AG04449 (cell line): Measurements from ENCODE around the gene ZNF19.

Experiments
- CTCF ChIA-PET: fragments of 350-600 bp; formaldehyde crosslinking; extraction: SDS; loops from one replicate; lab custom pipeline; 2021; ENCODE audit warnings: antibody characterized with exemption; lab: Yijun Ruan, JAX
- POLR2A ChIA-PET: fragments of 400-600, 350-600 bp; formaldehyde crosslinking; extraction: SDS; loops from one replicate; lab custom pipeline; 2020; ENCODE audit warnings: antibody characterized with exemption, inconsistent platforms; lab: Yijun Ruan, JAX
- DNase-seq: peaks from one replicate; pipeline ENCODE4 v3.0.0-alpha.2; 2010; ENCODE audit warnings: low read depth, low spot score
- H3K4me3 ChIP-seq: 2 replicates; pipeline ENCODE4 v1.5.1; 2011; ENCODE audit warnings: low read depth, mild to moderate bottlenecking, control low read depth, low read length
- CTCF ChIP-seq: IDR thresholded peaks from one replicate; pipeline ENCODE4 v1.5.1; 2011; ENCODE audit warnings: mild to moderate bottlenecking, moderate library complexity, low read length, control low read depth, inconsistent platforms; ENCODE audit not compliant: insufficient read depth; ENCODE audit errors: missing control alignments

Gene ZNF19

GRCh38 chr16:71526111-71526631 lies 37.0 kb upstream of the ZNF19 start, which contains the start of gene CHST4:
Gene CHST4, plus strand, starts transcription at chr16:71526426. Its CDS starts 10,252 bp downstream, at chr16:71536678.
- ChIA-PET POLR2A (no interaction called here), CTCF (interaction anchor here (1.0 to 3.2 kb wide), 5 partner anchors 13 to 113 kb away, joined by 3 to 18 read pairs (median 8); no protein-coding TSS in a partner anchor)
- DNase-seq: no peak
- TF ChIP-seq CTCF: no peak
- H3K4me3 ChIP-seq: peak within 1 kb of the TSS; percentile 12; the same call in 1 of the 2 replicates

DNA sequence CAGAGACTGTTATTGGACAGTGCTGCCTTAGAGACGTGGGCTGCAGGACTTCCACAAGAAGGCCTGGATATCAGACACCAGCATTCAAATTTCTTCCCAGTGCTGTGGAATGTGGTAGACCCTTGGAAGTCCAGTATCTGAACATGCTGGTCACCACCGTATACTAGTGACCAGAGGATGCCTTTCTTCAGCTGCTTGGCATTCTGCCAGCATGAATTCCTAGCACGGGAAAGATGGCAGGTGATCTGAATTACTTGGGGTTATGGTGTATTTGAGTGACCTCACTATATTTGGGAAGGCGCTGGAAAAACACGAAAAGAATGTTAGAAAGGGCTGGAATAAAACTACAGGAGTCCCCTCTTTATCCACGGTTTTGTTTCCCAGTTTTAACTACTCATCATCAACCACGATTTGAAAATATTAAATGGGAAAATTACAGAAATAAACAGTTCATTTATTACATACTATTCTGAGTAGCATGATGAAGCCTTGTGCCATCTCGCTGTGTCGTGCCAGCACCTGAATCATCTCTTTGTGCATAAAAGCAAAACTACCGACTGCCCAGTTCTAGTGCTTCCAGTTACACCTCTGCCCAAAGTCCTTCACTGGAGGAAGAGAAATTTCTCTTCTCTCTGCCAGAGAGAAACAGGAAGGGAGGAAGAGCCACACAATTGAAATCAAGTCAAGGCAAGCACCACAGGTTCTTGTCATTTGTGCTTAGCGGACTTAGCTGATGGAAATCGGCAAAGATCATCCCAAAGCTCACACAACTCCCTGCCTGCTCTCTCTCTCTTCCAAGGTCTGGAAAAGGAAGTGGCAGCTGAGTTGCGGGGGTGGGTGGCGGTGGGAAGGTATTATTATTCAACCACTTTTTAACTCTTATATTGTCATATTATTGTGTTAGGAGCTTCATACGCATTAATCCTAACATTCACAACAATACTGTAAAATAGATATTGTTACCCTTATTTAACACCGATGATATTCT lies 35.7 kb upstream of the ZNF19 start:
- no peak for DNase-seq
- no peak overlapping the region for H3K4me3 ChIP-seq
- no peak for TF ChIP-seq CTCF
- POLR2A ChIA-PET: no interaction called here
- CTCF ChIA-PET: interaction anchor here (0.6 to 3.2 kb wide), 3 partner anchors 14 to 23 kb away, joined by 3 to 18 read pairs (median 3); no protein-coding TSS in a partner anchor

DNA sequence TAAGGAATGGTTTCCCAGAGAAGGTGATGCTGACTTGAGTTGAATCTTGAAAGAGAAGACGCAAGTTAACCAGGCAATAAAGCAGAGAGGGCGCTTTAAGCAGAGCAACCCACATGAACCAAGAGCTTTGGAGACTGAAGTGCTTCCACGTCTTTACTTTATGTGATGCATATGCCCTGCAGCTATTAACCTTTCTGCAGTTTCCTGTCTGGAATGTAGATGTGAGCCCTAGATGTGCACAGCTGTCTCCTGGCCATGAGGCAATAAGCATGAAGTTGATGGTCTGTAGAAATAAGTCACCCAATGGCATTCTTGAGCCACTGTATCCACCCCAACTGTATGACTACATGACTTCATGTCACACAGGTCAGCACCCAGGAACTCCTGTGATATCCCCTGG lies 31.4 kb upstream of the ZNF19 start:
- H3K4me3 ChIP-seq: no peak overlapping the region
- no peak for DNase-seq
- no peak for TF ChIP-seq CTCF
- CTCF ChIA-PET: interaction anchor here (1.1 kb wide), 1 partner anchor 21 kb away, joined by 4 read pairs; no protein-coding TSS in a partner anchor
- POLR2A ChIA-PET: no interaction called here

GRCh38 chr16:71515026-71515425 lies 25.9 kb upstream of the ZNF19 start:
- H3K4me3 ChIP-seq: no peak overlapping the region
- no peak for DNase-seq
- CTCF ChIA-PET: no interaction called here
- TF ChIP-seq CTCF: no peak
- POLR2A ChIA-PET: no interaction called here

DNA sequence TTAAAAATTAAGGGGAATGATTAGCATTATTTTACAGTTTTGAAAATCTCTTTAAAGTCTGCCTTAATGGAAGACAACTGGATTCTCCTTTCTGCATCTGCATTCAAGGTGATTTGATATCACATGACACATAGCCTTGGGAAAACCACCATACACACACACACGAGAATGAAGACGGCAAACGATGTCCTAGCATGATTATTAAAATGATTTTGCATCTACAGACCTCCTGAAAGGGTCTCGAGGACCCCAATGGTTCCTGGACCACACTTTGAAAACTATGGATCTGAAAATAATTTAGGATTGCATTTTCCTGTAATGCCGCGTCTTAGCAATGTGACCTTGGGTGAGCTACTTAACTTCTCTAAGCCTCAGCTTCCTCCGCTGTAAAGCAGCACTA lies 25.4 kb upstream of the ZNF19 start:
- no peak for TF ChIP-seq CTCF
- CTCF ChIA-PET: interaction anchor here (1.4 to 1.8 kb wide), 2 partner anchors 15 to 101 kb away, joined by 4 to 5 read pairs; no protein-coding TSS in a partner anchor
- POLR2A ChIA-PET: no interaction called here
- DNase-seq: no peak
- no peak overlapping the region for H3K4me3 ChIP-seq

DNA sequence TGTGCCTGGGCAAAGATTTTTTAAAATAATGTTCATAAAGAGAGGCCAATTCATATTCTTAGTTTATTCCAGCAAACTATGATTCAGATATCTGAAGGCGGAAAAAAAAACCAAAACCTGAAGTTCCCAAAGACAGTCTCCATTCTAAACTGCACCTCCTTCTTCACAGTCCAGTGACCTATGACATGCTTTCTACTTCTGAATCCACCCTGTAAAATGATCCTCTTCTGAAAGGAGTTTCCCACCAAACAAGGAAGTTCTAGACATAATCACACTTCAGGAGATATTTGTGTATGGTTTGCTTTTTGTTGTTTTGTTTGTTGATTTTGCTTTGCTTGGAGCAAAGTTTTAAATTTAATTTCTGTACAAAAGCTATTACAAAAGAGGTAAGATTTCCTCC lies 24.2 kb upstream of the ZNF19 start:
- no peak for TF ChIP-seq CTCF
- ChIA-PET POLR2A (no interaction called here), CTCF (interaction anchor here (1.4 to 1.8 kb wide), 2 partner anchors 14 to 100 kb away, joined by 4 to 5 read pairs; no protein-coding TSS in a partner anchor)
- H3K4me3 ChIP-seq: no peak overlapping the region
- no peak for DNase-seq
